DMS 273 (cell line): ENCODE measurements around the gene BST1.

Experiments
- DNase-seq: peaks from one replicate; lab custom pipeline; 2025; ENCODE audit not compliant: unreplicated experiment; lab: John Stamatoyannopoulos, UW

Gene BST1, protein sequence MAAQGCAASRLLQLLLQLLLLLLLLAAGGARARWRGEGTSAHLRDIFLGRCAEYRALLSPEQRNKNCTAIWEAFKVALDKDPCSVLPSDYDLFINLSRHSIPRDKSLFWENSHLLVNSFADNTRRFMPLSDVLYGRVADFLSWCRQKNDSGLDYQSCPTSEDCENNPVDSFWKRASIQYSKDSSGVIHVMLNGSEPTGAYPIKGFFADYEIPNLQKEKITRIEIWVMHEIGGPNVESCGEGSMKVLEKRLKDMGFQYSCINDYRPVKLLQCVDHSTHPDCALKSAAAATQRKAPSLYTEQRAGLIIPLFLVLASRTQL

DNA sequence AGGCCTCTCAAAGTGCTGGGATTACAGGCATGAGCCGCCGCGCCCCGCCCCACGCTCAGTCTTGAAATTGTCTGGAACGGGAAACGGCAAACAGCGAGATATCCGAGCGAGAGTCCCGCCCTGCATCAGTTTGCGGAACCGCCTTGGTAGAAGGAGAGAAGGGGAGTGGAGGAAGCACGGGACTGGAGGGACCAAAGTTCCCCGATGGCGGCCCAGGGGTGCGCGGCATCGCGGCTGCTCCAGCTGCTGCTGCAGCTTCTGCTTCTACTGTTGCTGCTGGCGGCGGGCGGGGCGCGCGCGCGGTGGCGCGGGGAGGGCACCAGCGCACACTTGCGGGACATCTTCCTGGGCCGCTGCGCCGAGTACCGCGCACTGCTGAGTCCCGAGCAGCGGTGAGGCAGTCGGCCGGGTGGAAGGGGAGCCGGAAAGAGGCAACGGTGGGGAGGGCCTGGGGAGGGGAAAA lies at the start of gene BST1:
BST1 (plus strand) TSS at position 125 of the 463 bp plus-strand sequence; CDS start at position 205, 80 bp downstream.
- no peak for DNase-seq

DNA sequence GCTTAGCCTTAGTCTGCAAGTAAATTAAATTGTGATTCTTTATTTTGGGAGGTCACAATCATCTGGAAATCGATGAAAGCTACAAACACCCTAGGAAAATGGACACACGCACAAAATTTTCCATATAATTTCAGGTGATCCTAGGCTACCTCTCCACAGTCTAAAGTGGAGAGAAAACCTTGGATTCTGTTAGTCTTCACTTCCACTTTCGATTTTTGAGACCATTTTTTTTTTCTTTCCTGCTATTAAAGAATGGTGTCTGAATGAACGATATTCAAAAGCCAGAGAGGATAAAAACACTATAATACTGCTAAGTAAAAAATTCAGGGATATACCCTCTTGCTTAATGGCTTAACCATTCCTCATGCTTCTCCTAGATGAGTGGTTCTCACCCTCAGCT lies 49.4 kb upstream of the BST1 start:
- no peak for DNase-seq

DNA sequence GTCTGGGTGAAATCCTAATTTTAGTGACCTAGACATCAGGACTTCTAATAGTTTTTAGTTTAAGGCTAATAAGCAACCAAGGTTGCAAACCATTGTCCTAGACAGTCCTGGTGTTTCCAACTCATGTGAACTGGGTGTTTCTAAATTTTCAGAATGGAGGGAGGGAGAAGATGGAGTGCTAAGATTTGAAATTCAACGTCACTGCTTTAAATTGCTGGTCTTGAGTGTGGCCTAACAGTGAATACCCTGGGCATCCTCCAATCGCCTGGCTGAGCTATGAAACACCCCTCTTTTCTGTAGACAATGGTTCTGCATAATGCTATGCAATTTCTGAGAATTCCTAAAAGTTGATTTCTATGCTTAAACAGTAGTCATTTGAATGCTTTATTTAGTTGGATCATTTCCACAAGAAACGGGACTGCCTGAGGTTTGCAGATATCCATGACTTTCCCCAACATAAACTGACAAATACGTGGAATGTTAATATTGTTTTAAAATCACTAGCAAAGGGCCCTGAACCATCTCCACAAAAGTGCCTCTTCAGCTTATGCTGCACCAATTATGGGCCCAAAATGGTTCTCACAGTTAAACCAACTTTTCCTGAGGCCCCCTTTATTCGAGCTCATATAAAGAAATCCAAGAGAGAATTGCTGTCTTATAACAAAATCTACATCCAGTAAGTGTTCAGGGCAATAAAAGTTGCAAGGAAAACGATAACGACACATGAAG lies 48.8 kb upstream of the BST1 start:
- DNase-seq: peak; percentile 49

DNA sequence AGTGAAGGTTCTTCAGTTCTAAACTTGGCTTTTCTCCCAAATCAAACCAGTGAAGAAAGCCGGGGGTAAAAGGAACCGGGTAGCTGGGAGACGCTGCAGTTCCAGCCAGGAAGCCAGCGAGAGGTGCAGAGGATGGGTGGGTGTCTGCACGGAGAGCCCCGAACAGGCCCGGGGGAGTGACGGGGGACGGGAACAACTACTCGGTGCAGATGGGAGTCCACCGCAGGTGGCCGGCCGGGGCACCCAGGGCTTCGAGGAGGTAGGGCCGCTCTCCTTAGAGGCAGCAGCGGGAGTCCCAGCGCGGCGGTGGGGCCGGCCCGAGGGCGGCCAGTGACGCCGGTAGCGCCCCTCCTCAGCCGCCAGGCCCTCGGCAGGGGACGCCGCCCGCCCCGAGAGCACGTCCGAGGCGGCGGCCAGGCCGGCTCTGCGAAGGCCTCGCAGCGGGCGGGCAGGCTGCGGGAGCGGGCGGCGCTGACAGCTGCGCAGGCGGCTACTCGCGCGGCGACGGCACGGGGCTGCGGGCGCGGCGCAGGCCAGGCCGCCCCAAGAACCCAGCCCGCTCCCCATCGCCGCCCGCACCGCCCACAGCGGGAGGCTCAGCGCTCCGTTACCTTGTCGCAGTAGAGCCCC lies 48.2 kb upstream of the BST1 start:
- peak; percentile 80 for DNase-seq

DNA sequence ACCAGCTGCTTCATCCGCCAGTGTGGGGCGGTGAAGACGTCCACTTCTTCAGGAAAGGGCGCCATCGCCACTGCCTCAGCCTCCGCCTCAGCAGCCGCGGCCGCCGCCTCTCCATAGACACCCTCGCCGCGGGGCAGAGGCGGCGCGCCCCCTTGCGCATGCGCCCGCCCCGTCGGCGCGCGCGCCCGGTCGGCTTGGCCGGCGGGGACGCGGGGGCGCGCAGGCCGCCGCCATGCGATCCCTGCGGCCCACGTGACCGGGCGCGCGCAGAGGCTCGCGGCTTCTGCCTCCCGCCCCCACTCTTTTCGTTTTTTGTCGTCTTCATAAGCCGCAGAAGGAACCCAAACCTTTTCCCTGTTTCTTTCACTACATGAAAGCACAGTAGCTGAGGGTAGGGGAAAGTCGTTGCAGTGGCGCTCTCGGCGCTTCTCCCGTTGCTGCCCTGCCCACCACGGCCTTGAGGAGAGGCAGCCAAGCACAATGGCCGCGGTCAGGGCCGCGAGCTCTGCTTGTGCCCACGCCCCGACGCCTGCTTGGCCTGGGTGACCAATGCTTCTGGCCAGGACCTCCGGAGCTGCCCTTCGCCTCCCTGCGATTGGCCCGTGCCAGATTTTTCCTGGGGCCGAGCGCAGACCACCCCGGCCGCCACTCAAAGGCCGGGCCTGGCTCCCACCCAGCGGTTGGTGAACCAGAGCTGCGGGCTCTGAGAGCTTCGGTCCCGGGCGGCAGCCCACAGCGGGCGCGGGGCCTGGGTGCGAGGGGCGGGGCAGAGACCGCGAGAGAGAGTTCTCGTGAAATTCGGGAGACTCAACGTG lies 47.4 kb upstream of the BST1 start, which contains the start of gene FBXL5:
FBXL5 (minus strand) TSS at position 135 of the 815 bp plus-strand sequence; CDS start at position 65, 70 bp downstream.
- DNase-seq: peak; percentile 94

DNA sequence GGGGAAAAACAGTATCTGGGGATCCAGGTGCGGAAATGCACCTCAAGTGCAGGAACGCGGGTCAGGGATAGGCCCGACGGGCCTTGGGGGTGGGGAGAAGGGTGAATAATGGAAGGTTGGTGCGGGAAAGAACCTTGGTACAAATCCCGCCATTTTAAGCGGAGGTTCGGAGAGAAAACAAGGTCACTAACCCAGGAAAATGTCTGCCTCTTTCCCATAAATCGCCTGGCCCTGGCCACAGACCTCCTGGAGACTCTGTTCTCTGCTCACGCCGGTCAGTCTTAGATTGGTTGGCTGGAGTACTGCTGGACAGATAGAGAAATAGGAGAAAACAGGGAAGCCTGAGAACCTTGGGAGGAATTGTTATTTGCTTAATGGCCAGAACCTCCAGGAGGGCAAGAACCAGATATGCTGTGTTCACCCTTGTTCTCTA lies 46.8 kb upstream of the BST1 start:
- DNase-seq: peak; percentile 30

DNA sequence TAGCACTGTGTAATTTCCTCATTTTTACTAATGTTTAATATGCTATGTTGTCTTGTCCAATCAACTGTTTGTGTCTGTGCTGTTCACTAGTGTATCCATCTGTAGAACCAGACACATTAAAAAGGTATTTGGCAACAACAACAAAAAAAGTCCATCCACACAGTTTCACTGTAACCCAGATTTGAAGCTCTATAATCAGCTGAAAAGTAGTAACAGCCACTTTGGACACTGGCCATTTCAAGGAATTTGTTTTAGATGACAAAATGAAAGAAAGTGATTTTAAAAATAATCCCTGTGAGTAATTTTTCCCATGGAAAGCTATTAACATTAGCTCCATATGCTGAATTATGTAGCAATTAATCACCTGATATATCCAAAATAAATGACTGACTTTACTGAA lies 45.5 kb upstream of the BST1 start:
- DNase-seq: no peak

DNA sequence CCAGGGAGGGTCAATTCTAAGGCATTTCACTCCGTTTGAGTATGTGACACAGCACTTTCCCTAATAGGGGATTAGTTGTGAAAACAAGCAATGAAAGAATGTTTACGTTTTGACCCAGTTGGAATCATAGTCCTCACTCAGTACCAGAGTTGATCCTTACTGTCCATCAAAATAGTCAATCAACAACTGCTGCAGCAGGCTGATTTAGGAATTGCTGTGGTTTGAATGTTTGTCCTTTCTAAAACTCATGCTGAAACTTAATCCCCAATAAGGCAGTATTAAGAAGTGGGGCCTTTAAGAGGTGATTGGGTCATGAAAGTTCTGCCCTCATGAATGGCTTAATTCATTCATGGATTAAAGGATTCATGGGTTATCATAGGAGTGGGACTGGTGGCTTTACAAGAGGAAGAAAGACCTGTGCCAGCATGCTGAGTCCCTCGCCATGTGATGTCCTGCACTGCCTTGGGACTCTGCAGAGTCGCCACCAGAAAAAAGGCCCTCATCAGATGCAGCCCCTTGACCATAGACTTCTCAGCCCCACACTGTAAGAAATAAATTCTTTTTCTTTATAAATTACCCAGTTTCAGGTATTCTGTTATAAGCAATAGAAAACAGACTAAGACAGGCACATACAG lies 44.6 kb upstream of the BST1 start:
- no peak for DNase-seq

DNA sequence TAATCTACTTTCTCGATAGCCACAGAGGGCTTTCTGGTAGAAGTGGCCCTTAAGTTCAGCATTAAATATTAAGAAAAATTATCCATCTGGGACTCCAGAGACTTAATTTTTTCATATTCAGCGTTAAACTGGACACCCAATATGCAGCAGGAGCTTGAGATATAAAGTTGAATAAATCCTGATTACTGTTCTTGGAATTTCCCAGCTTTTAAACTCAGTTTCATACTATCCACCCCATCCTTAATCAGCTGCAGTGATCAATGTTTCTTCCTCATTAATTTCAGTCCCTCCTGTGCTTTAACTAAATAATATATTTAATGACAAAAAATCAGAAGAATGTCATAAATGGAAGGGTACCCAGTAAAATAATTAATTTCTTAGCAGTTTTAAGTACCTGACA lies 44.1 kb upstream of the BST1 start:
- DNase-seq: no peak

DNA sequence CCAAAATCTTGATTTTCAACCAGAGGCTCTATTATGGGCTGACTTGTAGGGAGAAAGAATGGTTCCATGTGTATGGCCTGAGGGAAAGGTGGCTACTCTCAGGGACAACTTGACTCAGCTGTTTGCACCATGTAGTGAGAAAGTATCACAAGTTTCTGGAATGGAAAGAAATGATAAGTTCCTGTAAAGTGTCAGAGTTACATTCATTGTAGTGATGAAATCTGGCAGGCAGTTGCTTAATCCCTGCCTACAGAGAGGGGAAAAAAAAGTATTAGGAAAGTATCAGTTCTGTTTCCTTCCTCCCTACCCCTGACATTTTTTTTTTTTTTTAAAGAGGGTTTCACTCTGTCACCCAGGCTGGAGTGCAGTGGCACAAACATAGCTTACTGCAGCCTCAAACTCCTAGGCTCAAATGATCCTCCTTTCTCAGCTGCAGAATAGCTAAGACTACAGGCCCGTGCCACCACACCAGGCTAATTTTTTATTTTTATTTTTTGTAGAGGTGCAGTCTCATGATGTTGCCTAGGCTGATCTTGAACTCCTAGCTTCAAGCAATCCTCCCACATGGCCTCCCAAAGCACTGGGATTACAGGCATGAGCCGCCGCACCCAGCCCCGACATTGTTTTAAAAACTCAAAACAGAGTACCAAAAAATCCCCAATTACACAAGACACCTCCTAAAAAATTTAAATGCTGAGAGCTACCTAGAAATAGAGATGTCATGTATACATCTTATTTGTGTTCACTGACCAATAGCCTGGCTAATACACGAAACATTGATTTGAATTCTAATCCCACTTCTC lies 42.9 kb upstream of the BST1 start:
- DNase-seq: no peak

DNA sequence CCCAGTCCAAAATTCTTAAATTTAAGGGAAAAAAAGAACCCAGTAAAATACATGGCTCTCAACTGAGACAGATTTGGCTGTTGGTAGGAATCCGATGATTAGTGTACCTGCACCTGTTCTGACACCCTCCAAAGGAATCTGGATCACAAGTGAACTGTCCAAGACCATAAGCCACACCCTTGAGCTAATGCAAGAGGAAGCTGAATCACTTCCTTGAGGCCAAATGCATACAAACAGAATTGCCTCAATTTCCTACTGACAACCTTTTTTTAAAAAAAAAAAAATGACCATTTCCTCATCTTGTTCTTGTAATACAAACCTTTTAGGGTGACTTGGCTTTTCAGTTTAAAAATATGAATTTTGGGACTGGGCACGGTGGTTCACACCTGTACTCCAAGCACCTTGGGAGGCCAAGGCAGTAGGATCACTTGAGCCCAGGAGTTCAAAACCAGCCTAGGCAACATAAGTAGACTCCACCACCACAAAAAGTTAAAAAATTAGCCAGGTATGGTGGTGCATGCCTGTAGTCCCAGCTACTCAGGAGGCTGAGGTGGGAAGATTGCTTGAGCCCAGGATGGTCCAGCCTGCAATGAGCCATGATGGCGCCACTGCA lies 37.0 kb upstream of the BST1 start:
- no peak for DNase-seq

DNA sequence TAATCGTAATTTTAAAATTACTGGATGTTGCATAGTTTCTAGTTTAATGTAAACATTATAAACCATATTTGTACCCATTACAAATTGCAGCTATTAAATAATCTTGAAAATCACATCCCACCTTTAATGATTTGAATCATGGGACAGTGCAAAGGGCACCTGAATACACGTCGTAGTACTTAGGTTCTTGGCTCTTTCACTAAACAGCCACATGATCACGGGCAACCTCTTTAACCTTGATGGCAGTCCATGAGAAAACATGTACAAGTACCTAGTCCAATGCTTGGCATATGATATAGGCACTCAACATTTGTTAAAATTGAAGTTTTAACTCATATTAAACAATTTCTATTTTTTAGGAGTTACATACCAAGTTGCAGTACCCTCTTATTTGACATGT lies 35.9 kb upstream of the BST1 start:
- DNase-seq: no peak

DNA sequence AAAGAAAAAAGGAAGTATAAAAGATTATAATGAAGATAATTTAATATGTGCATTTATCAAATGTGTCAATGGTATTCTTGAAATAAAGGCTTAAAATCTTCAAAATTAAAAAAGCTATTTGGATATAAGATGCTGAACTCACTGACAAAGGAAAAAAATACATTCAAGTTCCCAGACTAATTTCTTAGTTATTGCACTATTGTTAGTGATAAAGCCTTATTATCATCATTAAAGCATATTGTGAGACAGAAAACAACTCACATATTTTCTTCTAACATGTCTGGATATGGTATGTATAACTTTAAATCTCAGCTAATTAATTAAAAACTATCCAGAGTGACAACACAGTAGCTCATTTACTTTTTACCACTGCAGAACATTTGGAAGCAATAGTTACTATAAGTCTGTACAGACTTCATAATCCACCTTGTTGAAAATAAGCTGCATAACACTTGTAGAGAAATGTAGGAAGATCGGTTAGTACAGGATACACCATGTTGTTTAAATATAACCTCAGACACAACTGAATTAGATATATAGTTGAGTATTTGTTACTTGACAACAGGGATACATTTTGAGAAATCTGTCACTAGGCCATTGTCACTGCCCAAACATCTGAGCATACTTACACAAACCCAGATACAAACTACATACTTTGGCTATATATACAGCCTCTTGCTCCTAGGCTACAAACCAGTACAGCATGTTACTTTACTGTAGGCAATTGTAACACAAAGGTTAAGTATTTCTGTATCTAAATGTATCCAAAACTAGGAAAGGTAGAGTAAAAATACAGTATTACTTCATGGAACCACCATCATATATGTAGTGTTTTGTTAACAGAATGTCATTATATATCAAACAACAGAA lies 34.1 kb upstream of the BST1 start:
- DNase-seq: no peak

DNA sequence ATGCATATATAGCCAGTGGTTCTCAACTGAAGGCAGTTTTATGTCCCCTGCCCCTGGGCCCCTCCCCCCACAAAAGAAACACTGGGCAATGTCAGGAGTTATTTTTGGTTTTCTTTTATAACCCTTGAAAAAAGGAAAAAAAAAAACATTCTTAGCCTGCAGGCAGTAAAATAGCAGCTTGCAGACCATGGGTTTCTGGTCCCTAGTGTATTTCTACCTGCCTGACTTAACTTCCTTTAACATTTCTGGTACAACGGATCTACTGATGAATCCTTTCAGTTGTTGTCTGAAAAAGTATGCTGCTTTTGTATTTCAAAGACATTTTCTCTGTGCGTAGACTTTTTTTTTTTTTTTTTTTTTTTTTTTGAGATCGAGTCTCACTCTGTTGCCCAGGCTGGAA lies 32.3 kb upstream of the BST1 start:
- no peak for DNase-seq

DNA sequence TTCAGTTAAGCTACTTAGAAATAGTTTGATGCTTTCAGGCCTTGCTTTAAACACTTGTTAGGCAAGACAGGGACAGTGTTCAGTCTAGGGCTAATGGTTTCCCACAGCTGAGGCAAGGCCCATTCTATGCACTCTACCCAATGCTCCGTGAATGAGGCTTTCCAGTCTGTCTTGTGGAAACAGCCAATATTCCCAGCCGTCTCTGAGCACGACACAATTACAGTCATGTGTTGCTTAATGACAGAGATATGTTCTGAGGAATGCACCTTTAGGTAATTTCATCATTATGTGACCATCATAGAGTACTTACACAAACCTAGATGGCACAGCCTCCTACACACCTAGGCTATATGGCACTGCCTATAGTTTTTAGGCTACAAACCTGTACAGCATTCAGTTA lies 30.8 kb upstream of the BST1 start:
- no peak for DNase-seq

DNA sequence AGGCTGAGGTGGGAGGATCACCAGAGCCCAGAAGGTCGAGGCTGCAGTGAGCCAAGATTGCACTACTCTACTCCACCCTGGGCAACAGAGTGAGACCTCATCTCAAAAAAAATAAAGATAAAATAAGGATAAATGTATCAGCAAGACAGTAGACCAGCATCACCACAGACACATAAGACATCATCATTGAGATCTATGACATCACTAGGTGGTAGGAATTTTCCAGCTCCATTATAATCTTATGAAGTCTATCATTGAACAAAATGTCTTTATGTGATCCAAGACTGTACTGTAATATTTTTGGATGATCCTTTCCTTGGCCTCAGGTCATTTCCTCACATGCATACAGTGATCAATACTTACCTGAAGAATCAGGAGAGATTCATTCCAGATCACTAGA lies 29.5 kb upstream of the BST1 start:
- DNase-seq: no peak

DNA sequence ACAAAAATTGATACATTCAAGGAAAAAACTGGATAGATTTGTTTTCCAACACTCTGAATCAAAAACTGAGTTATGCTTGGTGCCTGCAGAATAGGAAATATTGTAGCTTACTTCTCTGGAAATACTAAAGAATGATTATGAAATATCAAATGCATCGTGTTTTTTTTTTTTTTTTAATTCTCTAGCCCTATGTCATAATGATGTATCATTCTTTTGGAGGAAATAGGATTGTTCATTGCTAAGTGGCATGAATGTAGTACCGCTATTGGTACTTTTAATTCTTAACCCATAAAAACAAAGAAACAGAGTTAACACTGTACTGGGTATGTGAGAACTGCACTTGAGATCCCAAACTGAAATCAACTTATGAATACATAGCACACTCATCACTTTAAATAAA lies 28.8 kb upstream of the BST1 start:
- no peak for DNase-seq

DNA sequence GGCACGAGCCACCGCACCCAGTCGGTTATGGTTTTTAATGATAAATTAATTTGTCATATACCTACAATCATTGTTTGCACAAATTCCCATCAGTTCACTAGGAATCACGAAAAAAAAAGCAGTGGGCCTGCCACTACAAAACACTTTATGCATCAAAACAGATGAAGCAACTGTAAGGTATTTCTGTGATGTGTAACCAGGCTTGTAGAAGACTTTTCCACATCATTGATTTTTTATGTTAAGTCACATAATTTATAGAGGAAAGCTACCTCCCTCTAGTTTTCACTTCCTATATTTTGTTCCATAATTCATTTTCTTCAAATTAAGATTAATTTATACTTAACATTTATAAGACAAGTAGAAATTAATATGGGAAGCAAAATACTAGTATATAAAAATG lies 27.9 kb upstream of the BST1 start:
- no peak for DNase-seq
